Measurements from ENCODE around the gene NACA2. TPM values are rescaled to one million over a fixed set of nuclear protein-coding genes. Genes with fewer than 3 reads are reported as not detected.
"Not testable (repeated sequence)": the region's sequence is repeated elsewhere in the genome, so short reads cannot be mapped to it uniquely, and the experiment has no call there.

Gene NACA2
- total RNA-seq, 1 donor from 2014 or later = not detected

- Mint-ChIP-seq H3K27ac (ENCODE audit: unreplicated experiment) (no peak overlapping the region), H3K36me3 (ENCODE audit: unreplicated experiment) (peaks cover 9% of the 10 kb centered on the region), H3K4me3 (ENCODE audit: unreplicated experiment) (no peak overlapping the region), H3K4me1 (ENCODE audit: low read depth, unreplicated experiment) (no peaks in the 10 kb centered on the region), H3K27me3 (ENCODE audit: unreplicated experiment) (peaks cover 2% of the 10 kb centered on the region), H3K9me3 (ENCODE audit: unreplicated experiment) (peaks cover 3% of the 10 kb centered on the region)
- no peak for TF ChIP-seq CTCF (IDR thresholded peaks at IDR 0.05; ENCODE audit: partially characterized antibody, unreplicated experiment)
- DNase-seq = no peak
Measured at GRCh38 chr17:61634011-61634539, 43.1 kb upstream of the NACA2 start.

- Mint-ChIP-seq H3K4me1 (ENCODE audit: low read depth, unreplicated experiment) (no peaks in the 10 kb centered on the region), H3K27me3 (ENCODE audit: unreplicated experiment) (peaks cover 2% of the 10 kb centered on the region), H3K4me3 (ENCODE audit: unreplicated experiment) (no peak overlapping the region), H3K27ac (ENCODE audit: unreplicated experiment) (no peak overlapping the region), H3K9me3 (ENCODE audit: unreplicated experiment) (peaks cover 3% of the 10 kb centered on the region), H3K36me3 (ENCODE audit: unreplicated experiment) (peaks cover 9% of the 10 kb centered on the region)
- TF ChIP-seq CTCF (IDR thresholded peaks at IDR 0.05; ENCODE audit: partially characterized antibody, unreplicated experiment) = no peak
- no peak for DNase-seq
Measured at GRCh38 chr17:61632826-61633225, 41.8 kb upstream of the NACA2 start.

GRCh38 chr17:61631800-61632199 lies 40.8 kb upstream of the NACA2 start:
- Mint-ChIP-seq H3K27me3 (ENCODE audit: unreplicated experiment) (peaks cover 2% of the 10 kb centered on the region), H3K4me1 (ENCODE audit: low read depth, unreplicated experiment) (no peaks in the 10 kb centered on the region), H3K36me3 (ENCODE audit: unreplicated experiment) (peaks cover 9% of the 10 kb centered on the region), H3K4me3 (ENCODE audit: unreplicated experiment) (no peak overlapping the region), H3K9me3 (ENCODE audit: unreplicated experiment) (peaks cover 3% of the 10 kb centered on the region), H3K27ac (ENCODE audit: unreplicated experiment) (no peak overlapping the region)
- TF ChIP-seq CTCF (IDR thresholded peaks at IDR 0.05; ENCODE audit: partially characterized antibody, unreplicated experiment) = no peak
- no peak for DNase-seq

DNA sequence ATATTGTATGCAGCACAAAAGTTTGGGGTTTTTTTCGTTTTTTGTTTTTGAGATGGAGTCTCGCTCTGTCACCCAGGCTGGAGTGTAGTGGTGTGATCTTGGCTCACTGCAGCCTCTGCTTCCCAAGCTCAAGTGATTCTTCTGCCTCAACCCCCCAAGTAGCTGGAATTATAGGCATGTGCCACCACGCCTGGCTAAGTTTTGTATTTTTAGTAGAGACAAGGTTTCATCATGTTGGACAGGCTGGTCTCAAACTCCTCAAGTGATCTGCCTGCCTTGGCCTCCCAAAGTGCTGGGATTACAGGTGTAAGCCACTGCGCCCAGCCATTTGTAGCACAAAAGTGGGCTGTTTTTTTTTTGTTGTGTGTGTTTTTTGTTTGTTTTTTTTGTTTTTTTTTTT lies 37.1 kb upstream of the NACA2 start:
- not testable (repeated sequence) for H3K27ac Mint-ChIP-seq (ENCODE audit: unreplicated experiment); H3K4me3 Mint-ChIP-seq (ENCODE audit: unreplicated experiment)

GRCh38 chr17:61627658-61628057 lies 36.6 kb upstream of the NACA2 start:
- TF ChIP-seq CTCF (IDR thresholded peaks at IDR 0.05; ENCODE audit: partially characterized antibody, unreplicated experiment) = no peak
- no peak overlapping the region for H3K27ac Mint-ChIP-seq (ENCODE audit: unreplicated experiment)
- no peaks in the 10 kb centered on the region for H3K9me3 Mint-ChIP-seq (ENCODE audit: unreplicated experiment)
- no peak for DNase-seq
- H3K4me3 Mint-ChIP-seq (ENCODE audit: unreplicated experiment) = no peak overlapping the region
- no peaks in the 10 kb centered on the region for H3K27me3 Mint-ChIP-seq (ENCODE audit: unreplicated experiment)
- H3K4me1 Mint-ChIP-seq (ENCODE audit: low read depth, unreplicated experiment) = no peaks in the 10 kb centered on the region
- no peaks in the 10 kb centered on the region for H3K36me3 Mint-ChIP-seq (ENCODE audit: unreplicated experiment)

More for the DNA sequence above, 37.1 kb upstream of the NACA2 start:
- H3K36me3 Mint-ChIP-seq (ENCODE audit: unreplicated experiment); H3K27me3 Mint-ChIP-seq (ENCODE audit: unreplicated experiment); H3K4me1 Mint-ChIP-seq (ENCODE audit: low read depth, unreplicated experiment); DNase-seq; H3K9me3 Mint-ChIP-seq (ENCODE audit: unreplicated experiment): not testable (repeated sequence)

All from glutamatergic neuron (in vitro differentiated cells).